GM12801 (cell line): ENCODE measurements around the gene RUVBL1.

Source experiments
- TF ChIP-seq, protein P1 (sequence below): IDR thresholded peaks from one replicate; pipeline ENCODE4 v1.5.1; 2011; ENCODE audit warnings: control low read depth; ENCODE audit not compliant: insufficient read length; ENCODE audit errors: extremely low read depth

The RUVBL1 gene

DNA sequence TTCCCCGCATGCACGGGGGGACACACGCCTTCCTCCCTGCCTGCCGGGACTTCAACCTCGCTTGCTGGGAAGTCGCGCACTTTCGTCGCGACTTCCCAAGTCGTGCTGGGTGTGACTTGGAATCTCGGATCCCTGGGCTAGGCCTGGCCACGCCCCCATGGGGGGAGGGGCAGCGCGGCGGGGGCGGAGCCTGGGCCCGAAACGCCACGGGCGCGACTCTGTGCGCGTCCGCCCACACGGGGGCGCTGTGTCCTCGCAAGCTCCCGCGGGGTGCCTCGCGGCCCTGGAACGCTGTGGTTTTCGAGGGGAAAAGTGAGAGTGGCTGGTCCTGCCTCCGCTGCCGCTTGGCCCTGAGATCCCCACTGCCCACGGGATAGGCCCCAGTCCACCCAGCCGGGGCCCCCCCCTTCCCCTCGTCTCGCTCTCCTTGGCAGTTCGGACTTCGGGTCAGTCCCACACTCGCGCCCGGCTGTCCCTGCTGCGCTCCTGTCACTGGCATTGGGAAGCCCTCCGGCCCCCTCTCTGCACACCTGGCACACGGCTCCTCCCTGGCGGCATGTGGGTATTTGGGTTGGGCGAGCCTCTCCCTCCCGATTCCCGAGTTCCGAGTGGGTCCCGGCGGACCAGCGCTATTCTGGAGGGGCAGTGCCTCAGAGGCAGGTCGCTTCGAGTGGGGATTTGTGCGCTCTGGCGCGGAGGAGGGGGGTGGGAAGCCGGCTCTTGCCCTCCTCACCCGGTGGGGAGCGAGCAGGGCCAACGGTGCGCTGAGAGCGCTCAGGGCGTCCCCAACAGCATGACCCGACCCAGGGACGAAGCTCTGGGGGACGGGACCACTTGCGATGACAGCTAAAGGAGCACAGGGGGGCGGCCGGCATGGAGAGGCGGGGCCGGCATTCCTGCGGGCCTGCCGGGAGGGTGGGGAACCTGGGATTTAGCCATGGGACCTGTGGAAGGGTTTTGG, 47.8 kb downstream of the RUVBL1 start:
- TF ChIP-seq, protein P1, sequence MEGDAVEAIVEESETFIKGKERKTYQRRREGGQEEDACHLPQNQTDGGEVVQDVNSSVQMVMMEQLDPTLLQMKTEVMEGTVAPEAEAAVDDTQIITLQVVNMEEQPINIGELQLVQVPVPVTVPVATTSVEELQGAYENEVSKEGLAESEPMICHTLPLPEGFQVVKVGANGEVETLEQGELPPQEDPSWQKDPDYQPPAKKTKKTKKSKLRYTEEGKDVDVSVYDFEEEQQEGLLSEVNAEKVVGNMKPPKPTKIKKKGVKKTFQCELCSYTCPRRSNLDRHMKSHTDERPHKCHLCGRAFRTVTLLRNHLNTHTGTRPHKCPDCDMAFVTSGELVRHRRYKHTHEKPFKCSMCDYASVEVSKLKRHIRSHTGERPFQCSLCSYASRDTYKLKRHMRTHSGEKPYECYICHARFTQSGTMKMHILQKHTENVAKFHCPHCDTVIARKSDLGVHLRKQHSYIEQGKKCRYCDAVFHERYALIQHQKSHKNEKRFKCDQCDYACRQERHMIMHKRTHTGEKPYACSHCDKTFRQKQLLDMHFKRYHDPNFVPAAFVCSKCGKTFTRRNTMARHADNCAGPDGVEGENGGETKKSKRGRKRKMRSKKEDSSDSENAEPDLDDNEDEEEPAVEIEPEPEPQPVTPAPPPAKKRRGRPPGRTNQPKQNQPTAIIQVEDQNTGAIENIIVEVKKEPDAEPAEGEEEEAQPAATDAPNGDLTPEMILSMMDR, result no peak

DNA sequence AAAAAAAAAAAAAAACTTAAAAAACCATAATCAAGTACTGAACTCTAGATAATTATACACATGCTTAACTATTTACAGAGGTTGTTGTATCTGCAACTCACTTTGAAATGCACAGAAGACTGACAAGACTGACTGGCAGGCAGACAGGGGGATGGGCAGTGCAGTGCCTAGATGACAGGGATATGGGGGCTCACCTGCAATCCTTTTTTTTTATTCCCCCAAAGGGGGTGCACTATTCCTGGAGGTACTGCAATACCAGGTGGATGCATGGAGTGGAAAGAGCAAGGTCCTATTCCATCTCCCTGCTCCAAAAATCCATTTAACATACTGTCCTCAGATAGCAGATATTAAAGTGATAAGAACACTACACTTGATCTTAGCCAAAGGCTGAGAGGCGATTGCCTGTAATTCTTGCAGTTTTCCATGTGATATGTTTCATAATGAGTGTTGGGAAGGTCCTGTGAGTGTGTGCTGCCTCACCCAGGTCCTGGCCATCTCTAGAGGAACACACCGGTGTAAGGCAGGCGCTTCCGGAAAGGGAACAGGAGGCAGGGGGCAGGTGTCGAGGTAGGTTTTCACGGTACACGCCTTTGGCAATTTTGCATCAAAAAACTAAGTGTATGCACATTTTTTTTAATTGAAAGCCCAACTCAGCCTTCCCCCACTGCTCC, 48.6 kb downstream of the RUVBL1 start:
- TF ChIP-seq, protein P1, result no peak

DNA sequence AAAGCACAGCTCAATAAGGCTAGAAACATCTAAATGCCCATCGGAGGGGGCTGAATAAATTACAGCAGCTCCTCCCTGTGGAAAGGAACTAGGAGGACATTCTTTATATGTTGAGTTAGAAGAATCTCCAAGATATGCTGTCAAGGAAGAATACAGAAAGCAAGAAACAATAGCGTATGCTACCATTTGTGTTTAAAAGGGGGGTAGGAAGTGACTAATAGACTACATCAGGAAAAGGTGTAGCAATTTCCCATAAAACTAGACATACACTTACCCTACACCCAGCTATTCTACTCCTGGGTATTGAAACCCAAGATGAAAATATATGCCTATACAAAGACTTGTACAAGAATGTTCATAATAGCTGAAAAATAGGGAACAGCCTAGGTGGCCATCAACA, 49.8 kb downstream of the RUVBL1 start:
- TF ChIP-seq, protein P1, result no peak

DNA sequence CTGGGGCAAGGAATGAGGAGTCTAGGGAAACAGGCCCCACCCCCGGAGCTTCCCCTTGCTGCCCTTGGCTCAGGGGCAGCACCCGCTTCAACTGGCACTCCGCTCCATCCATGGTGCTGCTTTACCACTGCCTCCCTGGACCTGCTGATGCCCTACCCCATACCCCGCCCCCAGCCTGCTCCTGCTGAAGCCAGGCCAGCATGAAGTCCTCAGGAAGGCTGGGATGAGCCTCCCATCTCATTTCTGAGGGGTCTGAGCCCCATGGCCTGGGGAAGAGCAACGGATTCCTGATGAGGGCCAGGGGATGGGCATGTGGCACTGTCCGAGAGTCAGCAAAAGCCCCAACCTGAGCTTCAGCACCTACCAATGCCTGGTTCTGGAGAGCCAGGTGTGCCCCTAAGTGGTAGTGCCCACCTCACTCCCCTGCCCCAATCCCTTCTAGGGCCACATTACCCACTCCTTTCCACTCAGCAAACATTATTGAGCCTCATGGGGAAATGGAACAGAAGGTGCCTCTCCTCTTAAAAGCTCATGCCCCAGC, 50.4 kb downstream of the RUVBL1 start:
- TF ChIP-seq, protein P1, result no peak

DNA sequence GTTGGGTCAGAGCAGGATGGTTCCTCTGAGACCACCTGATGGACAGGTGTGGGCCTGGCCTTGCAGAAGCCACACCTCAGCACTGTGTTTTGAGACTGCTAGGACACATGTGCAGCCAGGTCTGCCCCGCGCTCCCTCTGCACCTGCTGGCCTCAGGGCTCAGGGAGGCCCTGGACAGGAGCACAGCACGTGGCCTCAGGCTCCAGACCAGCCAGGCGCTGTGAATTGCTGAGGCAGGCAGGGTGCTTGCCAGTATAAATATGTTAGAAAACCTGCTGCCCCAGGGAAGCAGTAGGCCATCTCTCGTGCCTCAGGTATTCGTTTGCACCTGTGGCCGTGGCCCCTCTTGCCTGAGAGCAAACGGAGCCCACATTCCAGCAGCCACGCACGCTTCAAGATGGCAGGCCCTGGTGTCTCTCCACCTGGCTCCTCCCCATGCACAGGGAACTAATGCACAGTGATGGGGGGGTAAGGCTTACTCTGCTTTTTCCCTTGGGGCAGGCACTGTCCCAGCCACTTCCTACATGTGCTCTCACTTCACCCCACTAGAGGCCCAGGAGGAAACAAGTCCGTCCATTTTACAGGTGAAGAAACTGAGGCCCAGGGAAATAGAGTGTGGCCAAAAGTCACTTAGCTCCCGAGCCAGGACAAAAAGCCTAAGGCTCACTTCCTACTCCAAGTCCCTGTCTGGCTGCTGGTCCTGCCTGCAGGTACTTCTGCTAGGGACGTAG, 51.0 kb downstream of the RUVBL1 start:
- TF ChIP-seq, protein P1, result no peak

DNA sequence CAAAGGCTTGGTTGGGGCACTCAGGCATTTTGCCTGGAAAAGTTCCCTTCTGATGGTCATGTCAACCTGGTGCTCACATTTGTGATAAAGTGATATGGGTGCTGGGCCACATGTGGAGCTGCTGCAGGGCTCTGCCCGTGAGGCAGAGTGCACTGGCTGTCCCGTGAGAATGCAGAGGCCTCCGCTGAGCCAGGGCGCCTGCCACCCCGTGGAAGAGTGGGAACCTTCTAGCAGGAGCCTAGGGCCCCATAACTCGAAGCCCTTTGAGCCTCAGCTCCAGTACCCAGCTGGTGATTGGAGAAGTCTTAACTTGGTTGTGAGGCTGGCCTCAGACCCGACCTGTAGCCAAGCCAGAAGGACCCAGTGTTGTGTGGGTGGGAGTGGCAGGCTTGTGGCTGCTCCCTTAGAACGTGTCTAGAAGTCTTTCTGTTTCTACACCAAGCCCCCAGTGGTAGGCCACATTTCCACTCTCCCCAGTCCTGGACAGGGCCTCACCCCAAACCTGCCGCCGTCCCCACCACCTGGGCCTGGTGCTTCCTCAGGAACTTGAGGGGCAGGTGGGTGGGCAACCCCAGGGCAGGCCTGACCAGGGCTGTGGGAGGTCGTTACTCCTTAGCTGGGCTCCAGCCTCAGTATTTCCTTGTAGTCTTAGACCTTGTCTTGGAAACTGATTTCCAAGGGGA, 51.7 kb downstream of the RUVBL1 start:
- TF ChIP-seq, protein P1, result no peak
